ENCODE measurements around the gene CLDN16. TPM values are rescaled to one million over a fixed set of nuclear protein-coding genes. Genes with fewer than 3 reads are reported as not detected.

CLDN16 gene
- total and polyA plus RNA-seq, 9 of the 15 experiments (the other 6 are each of a cell fraction or from before 2014, with no cell fraction given), result 0.04 to 0.11 (median 0.04) TPM; not detected in 6

GRCh38 chr3:190444006-190444405, 56.0 kb downstream of the CLDN16 start:
- no peaks in the 10 kb centered on the region for H3K9me3 ChIP-seq (replicated peaks; ENCODE audit: control insufficient read depth, insufficient read depth, low read depth, low read length)
- no TSS peak for BruUV-seq (replicated peaks)
- H4K20me1 ChIP-seq (replicated peaks; ENCODE audit: control insufficient read depth, insufficient read depth, low read length), result no peaks in the 10 kb centered on the region
- intact Hi-C loops (cut with micrococcal nuclease), result no loop called here
- no peak overlapping the region for H3K4me2 ChIP-seq (ENCODE audit: insufficient read depth, low read length)
- H3K9me1 ChIP-seq (ENCODE audit: control insufficient read depth, insufficient read depth, low read length), result no peaks in the 10 kb centered on the region
- H3K27me3 ChIP-seq (ENCODE audit: control insufficient read depth in 2 of 2, insufficient read depth in 2 of 2, low read length in 2 of 2), result no peaks in the 10 kb centered on the region
- POLR2A ChIA-PET, result no interaction called here
- no peak overlapping the region for H2AFZ ChIP-seq (ENCODE audit: low read depth, low read length)
- H3K4me3 ChIP-seq, result no peak overlapping the region
- WGBS (ENCODE audit: insufficient coverage, low coverage, missing lambda C conversion rate), result 6% methylated on average over 6 of the region's 6 CpGs
- in situ Hi-C loops (cut with MboI), result no loop called here
- no peaks in the 10 kb centered on the region for H3K4me1 ChIP-seq (replicated peaks in 1 of 2; ENCODE audit: control insufficient read depth in 2 of 2, insufficient read depth in 2 of 2, low read length in 2 of 2)
- CTCF ChIA-PET (ENCODE audit: low intra/inter-chr PET ratio), result no interaction called here
- no peaks in the 10 kb centered on the region for H3K79me2 ChIP-seq (ENCODE audit: control insufficient read depth, insufficient read depth, low read length)
- DNase-seq (ENCODE audit: extremely low read depth in 1 of 4, low spot score in 3 of 4) (no peak), ATAC-seq (no peak), FAIRE-seq (no peak)
- H3K27ac ChIP-seq (ENCODE audit: extremely low read depth, low read depth, low read length), result no peak overlapping the region
- H3K9ac ChIP-seq (ENCODE audit: insufficient read depth in 1 of 2, low read depth in 2 of 2, low read length in 2 of 2), result no peak overlapping the region
- H3K36me3 ChIP-seq (ENCODE audit: control insufficient read depth, insufficient read depth, low read length), result no peaks in the 10 kb centered on the region
- TF ChIP-seq, protein P1, sequence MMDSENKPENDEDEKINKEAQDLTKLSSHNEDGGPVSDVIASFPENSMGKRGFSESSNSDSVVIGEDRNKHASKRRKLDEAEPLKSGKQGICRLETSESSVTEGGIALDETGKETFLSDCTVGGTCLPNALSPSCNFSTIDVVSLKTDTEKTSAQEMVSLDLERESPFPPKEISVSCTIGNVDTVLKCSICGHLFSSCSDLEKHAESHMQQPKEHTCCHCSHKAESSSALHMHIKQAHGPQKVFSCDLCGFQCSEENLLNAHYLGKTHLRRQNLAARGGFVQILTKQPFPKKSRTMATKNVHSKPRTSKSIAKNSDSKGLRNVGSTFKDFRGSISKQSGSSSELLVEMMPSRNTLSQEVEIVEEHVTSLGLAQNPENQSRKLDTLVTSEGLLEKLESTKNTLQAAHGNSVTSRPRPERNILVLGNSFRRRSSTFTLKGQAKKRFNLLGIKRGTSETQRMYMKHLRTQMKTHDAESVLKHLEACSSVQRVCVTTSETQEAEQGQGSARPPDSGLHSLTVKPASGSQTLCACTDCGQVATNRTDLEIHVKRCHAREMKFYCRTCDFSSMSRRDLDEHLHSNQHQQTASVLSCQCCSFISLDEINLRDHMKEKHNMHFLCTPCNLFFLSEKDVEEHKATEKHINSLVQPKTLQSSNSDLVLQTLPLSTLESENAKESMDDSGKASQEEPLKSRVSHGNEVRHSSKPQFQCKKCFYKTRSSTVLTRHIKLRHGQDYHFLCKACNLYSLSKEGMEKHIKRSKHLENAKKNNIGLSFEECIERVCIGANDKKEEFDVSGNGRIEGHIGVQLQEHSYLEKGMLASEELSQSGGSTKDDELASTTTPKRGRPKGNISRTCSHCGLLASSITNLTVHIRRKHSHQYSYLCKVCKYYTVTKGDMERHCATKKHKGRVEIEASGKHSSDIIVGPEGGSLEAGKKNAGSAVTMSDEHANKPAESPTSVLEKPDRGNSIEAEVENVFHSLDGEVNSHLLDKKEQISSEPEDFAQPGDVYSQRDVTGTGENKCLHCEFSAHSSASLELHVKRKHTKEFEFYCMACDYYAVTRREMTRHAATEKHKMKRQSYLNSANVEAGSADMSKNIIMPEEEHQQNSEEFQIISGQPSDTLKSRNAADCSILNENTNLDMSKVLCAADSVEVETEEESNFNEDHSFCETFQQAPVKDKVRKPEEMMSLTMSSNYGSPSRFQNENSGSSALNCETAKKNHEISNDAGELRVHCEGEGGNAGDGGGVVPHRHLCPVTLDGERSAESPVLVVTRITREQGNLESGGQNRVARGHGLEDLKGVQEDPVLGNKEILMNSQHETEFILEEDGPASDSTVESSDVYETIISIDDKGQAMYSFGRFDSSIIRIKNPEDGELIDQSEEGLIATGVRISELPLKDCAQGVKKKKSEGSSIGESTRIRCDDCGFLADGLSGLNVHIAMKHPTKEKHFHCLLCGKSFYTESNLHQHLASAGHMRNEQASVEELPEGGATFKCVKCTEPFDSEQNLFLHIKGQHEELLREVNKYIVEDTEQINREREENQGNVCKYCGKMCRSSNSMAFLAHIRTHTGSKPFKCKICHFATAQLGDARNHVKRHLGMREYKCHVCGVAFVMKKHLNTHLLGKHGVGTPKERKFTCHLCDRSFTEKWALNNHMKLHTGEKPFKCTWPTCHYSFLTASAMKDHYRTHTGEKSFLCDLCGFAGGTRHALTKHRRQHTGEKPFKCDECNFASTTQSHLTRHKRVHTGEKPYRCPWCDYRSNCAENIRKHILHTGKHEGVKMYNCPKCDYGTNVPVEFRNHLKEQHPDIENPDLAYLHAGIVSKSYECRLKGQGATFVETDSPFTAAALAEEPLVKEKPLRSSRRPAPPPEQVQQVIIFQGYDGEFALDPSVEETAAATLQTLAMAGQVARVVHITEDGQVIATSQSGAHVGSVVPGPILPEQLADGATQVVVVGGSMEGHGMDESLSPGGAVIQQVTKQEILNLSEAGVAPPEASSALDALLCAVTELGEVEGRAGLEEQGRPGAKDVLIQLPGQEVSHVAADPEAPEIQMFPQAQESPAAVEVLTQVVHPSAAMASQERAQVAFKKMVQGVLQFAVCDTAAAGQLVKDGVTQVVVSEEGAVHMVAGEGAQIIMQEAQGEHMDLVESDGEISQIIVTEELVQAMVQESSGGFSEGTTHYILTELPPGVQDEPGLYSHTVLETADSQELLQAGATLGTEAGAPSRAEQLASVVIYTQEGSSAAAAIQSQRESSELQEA (IDR thresholded peaks at IDR 0.05; ENCODE audit: low read depth), result no peak
- TF ChIP-seq MEF2D (tag; conservative IDR thresholded peaks at IDR 0.05; ENCODE audit: low read depth) (no peak), ZNF586 (CRISPR knock-in tag; conservative IDR thresholded peaks at IDR 0.05) (no peak), HOXB6 (CRISPR knock-in tag; IDR thresholded peaks at IDR 0.05; ENCODE audit: borderline replicate concordance) (no peak), ELK3 (CRISPR knock-in tag; IDR thresholded peaks at IDR 0.05) (no peak), ZBTB17 (CRISPR knock-in tag; IDR thresholded peaks at IDR 0.05) (no peak), ARID4B (CRISPR knock-in tag; IDR thresholded peaks at IDR 0.05) (no peak), RAD51 (IDR thresholded peaks at IDR 0.05; ENCODE audit: borderline replicate concordance, low read depth) (no peak)
